Trophoblast cell (in vitro differentiated cells and primary cell): ENCODE measurements around the gene OXTR.

Experiments
- DNase-seq, 2 donors: peaks; one replicate each; pipeline ENCODE4 v3.0.0-alpha.2; 2016
- H2AFZ ChIP-seq: 2 replicates; pipeline ENCODE4 v1.6.1; 2013; ENCODE audit warnings: low read length, moderate library complexity, mild to moderate bottlenecking; ENCODE audit not compliant: insufficient read depth, poor library complexity
- H2AK5ac ChIP-seq: 2 replicates; pipeline ENCODE4 v1.6.1; 2013; ENCODE audit warnings: mild to moderate bottlenecking, low read length
- H2BK120ac ChIP-seq: 2 replicates; pipeline ENCODE4 v1.6.1; 2013; ENCODE audit warnings: low read length, mild to moderate bottlenecking, moderate library complexity; ENCODE audit not compliant: insufficient read depth, poor library complexity
- H2BK12ac ChIP-seq: 2 replicates; pipeline ENCODE4 v1.6.1; 2013; ENCODE audit warnings: mild to moderate bottlenecking, low read length, moderate library complexity
- H2BK5ac ChIP-seq: 2 replicates; pipeline ENCODE4 v1.6.1; 2013; ENCODE audit warnings: low read length, low read depth, moderate library complexity, mild to moderate bottlenecking; ENCODE audit not compliant: poor library complexity
- H3K14ac ChIP-seq: 2 replicates; pipeline ENCODE4 v1.6.1; 2013; ENCODE audit warnings: mild to moderate bottlenecking, low read length
- H3K18ac ChIP-seq: 2 replicates; pipeline ENCODE4 v1.6.1; 2013; ENCODE audit warnings: mild to moderate bottlenecking, low read length
- H3K23ac ChIP-seq: 2 replicates; pipeline ENCODE4 v1.6.1; 2013; ENCODE audit warnings: low read length
- H3K27ac ChIP-seq: 2 replicates; pipeline ENCODE4 v1.5.1; 2013; ENCODE audit warnings: low read depth, mild to moderate bottlenecking, inconsistent platforms, low read length, moderate library complexity
- H3K27me3 ChIP-seq: 2 replicates; pipeline ENCODE4 v1.6.1; 2013; ENCODE audit warnings: inconsistent platforms, mild to moderate bottlenecking, low read length, moderate library complexity; ENCODE audit not compliant: insufficient read depth
- H3K36me3 ChIP-seq, 2 experiments: 1 replicate in 1 of 2; 2 replicates in 1 of 2; pipeline ENCODE4 v1.6.1; 2013; ENCODE audit warnings: low read length in 2 of 2, mild to moderate bottlenecking in 2 of 2, moderate library complexity in 1 of 2; ENCODE audit not compliant: insufficient read depth in 2 of 2, control insufficient read depth in 1 of 2
- H3K4ac ChIP-seq: 2 replicates; pipeline ENCODE4 v1.6.1; 2013; ENCODE audit warnings: low read depth, mild to moderate bottlenecking, low read length, moderate library complexity
- H3K4me1 ChIP-seq, 2 experiments: 1 replicate in 1 of 2; 2 replicates in 1 of 2; pipeline ENCODE4 v1.6.1; 2013; ENCODE audit warnings: low read length in 2 of 2, mild to moderate bottlenecking in 2 of 2, moderate library complexity in 1 of 2; ENCODE audit not compliant: insufficient read depth in 2 of 2, control insufficient read depth in 1 of 2
- H3K4me2 ChIP-seq: 2 replicates; pipeline ENCODE4 v1.6.1; 2013; ENCODE audit warnings: inconsistent platforms, mild to moderate bottlenecking, low read length, moderate library complexity
- H3K4me3 ChIP-seq: 2 replicates; pipeline ENCODE4 v1.5.1; 2013; ENCODE audit warnings: mild to moderate bottlenecking, low read depth, low read length, inconsistent platforms
- H3K79me1 ChIP-seq: one replicate; pipeline ENCODE4 v1.6.1; 2013; ENCODE audit warnings: low read length
- H3K79me2 ChIP-seq: 2 replicates; pipeline ENCODE4 v1.6.1; 2013; ENCODE audit warnings: low read length, mild to moderate bottlenecking; ENCODE audit not compliant: control insufficient read depth, insufficient read depth, poor library complexity
- H3K9ac ChIP-seq: 2 replicates; pipeline ENCODE4 v1.6.1; 2013; ENCODE audit warnings: mild to moderate bottlenecking, low read length
- H3K9me3 ChIP-seq: 2 replicates; pipeline ENCODE4 v1.6.1; 2013; ENCODE audit warnings: low read depth, mild to moderate bottlenecking, control low read depth, inconsistent platforms, low read length; ENCODE audit not compliant: insufficient read depth
- H4K12ac ChIP-seq: 2 replicates; pipeline ENCODE4 v1.6.1; 2013; ENCODE audit warnings: low read depth, mild to moderate bottlenecking, low read length, moderate library complexity
- H4K8ac ChIP-seq: 2 replicates; pipeline ENCODE4 v1.6.1; 2013; ENCODE audit warnings: low read depth, mild to moderate bottlenecking, low read length, moderate library complexity
- H4K91ac ChIP-seq: one replicate; pipeline ENCODE4 v1.6.1; 2013; ENCODE audit warnings: low read depth, mild to moderate bottlenecking, low read length, moderate library complexity
- WGBS: extraction: QIAGEN DNeasy Blood & Tissue Kit; methylation state at CpG from one replicate; pipeline ENCODE4 v1.1.7; 2013; ENCODE audit warnings: missing lambda C conversion rate; ENCODE audit not compliant: insufficient read length, insufficient coverage; ENCODE audit errors: extremely low coverage; 5-methylcytosine and 5-hydroxymethylcytosine counted together

The OXTR gene

DNA sequence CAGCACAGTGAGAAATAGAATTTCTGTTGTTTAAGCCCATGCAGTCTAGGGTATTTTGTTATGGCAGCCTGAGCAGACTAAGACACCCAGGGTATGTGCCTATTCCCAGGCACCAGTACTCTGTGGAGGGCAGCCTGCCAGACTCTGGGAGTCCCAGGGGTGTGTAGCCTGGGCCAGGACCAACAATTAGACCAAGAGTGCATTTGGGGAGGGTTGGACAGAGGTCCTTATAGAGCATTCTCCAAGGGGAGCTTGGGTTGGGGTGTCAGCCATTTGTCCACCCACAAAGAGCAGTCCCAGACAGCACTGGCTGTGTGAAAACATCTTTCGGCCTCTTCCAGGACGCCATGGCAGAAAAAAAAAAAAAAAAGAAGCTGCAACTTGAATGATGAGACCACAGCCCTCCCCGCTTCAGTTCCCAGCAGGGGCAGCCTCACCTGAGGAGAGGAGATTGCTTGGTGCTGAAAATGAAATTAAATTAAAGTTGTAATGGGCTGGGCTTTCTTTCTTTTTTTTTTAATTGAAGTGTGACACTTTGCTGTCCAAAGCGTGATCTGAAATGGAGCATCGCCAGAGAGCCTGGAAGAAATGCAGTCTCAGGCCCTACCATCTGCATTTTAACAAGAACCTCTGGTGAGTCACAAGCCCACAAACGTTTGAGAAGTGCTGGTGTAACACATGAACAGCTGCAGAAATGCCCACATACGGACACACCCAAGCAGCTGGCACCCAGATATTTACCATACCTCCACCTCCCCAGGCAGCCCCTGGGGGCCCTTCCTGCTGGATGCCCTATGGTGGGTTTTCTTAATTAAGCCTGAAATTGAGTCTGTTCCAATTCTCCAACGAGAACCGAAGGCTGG is 57.1 kb downstream of the OXTR start:
- Histone ChIP-seq H3K18ac (no peak overlapping the region), H2AK5ac (no peak overlapping the region), H3K36me3 (no peaks in the 10 kb centered on the region), H3K4me2 (no peak overlapping the region), H2BK12ac (no peak overlapping the region), H3K14ac (no peak overlapping the region), H3K79me2 (no peaks in the 10 kb centered on the region), H4K12ac (no peak overlapping the region), H2AFZ (no peak overlapping the region), H4K8ac (no peak overlapping the region), H3K27ac (no peak overlapping the region), H3K79me1 (no peaks in the 10 kb centered on the region), H3K4me3 (no peak overlapping the region), H3K9me3 (no peaks in the 10 kb centered on the region), H3K4me1 (no peaks in the 10 kb centered on the region), H4K91ac (no peak overlapping the region), H3K9ac (no peak overlapping the region), H2BK5ac (no peak overlapping the region), H3K23ac (no peak overlapping the region), H2BK120ac (no peak overlapping the region), H3K27me3 (no peaks in the 10 kb centered on the region), H3K4ac (no peak overlapping the region)
- no CpG with 5 or more reads among the region's 9 CpGs for whole genome bisulfite sequencing
- peak in 1 of 2 donors; percentile 12 for DNase-seq

GRCh38 chr3:8709801-8710507 is 59.5 kb downstream of the OXTR start:
- H2AFZ ChIP-seq: no peak overlapping the region
- H4K8ac ChIP-seq: no peak overlapping the region
- H3K79me2 ChIP-seq: no peaks in the 10 kb centered on the region
- H3K79me1 ChIP-seq: no peaks in the 10 kb centered on the region
- no peak overlapping the region for H3K4ac ChIP-seq
- no peak overlapping the region for H2BK120ac ChIP-seq
- H3K9me3 ChIP-seq: peaks cover 4% of the 10 kb centered on the region
- no peaks in the 10 kb centered on the region for H3K4me1 ChIP-seq
- no peak for DNase-seq
- H4K91ac ChIP-seq: no peak overlapping the region
- H3K9ac ChIP-seq: no peak overlapping the region
- H2BK12ac ChIP-seq: no peak overlapping the region
- H3K23ac ChIP-seq: no peak overlapping the region
- no peak overlapping the region for H2AK5ac ChIP-seq
- no peak overlapping the region for H3K4me2 ChIP-seq
- H3K36me3 ChIP-seq: no peaks in the 10 kb centered on the region
- H3K18ac ChIP-seq: no peak overlapping the region
- no peak overlapping the region for H3K27ac ChIP-seq
- H3K14ac ChIP-seq: no peak overlapping the region
- H3K27me3 ChIP-seq: no peaks in the 10 kb centered on the region
- no peak overlapping the region for H3K4me3 ChIP-seq
- H4K12ac ChIP-seq: no peak overlapping the region
- no CpG with 5 or more reads among the region's 8 CpGs for WGBS
- H2BK5ac ChIP-seq: no peak overlapping the region

- no peaks in the 10 kb centered on the region for H3K79me2 ChIP-seq
- H3K27ac ChIP-seq: no peak overlapping the region
- H3K9me3 ChIP-seq: peaks cover 4% of the 10 kb centered on the region
- peak overlapping the region; percentile 18 for H3K23ac ChIP-seq
- H2AK5ac ChIP-seq: no peak overlapping the region
- no peak overlapping the region for H4K8ac ChIP-seq
- H3K4me3 ChIP-seq: no peak overlapping the region
- no peaks in the 10 kb centered on the region for H3K27me3 ChIP-seq
- H3K9ac ChIP-seq: no peak overlapping the region
- no peaks in the 10 kb centered on the region for H3K36me3 ChIP-seq
- no peak overlapping the region for H3K4me2 ChIP-seq
- H2AFZ ChIP-seq: no peak overlapping the region
- H3K79me1 ChIP-seq: no peaks in the 10 kb centered on the region
- no peak overlapping the region for H2BK5ac ChIP-seq
- DNase-seq: no peak
- no peak overlapping the region for H3K14ac ChIP-seq
- WGBS: no CpG with 5 or more reads among the region's 5 CpGs
- no peak overlapping the region for H2BK120ac ChIP-seq
- no peak overlapping the region for H4K91ac ChIP-seq
- H3K4ac ChIP-seq: no peak overlapping the region
- H3K18ac ChIP-seq: no peak overlapping the region
- H2BK12ac ChIP-seq: no peak overlapping the region
- H4K12ac ChIP-seq: no peak overlapping the region
- no peaks in the 10 kb centered on the region for H3K4me1 ChIP-seq
Measured at GRCh38 chr3:8709287-8709686, 60.1 kb downstream of the OXTR start.

DNA sequence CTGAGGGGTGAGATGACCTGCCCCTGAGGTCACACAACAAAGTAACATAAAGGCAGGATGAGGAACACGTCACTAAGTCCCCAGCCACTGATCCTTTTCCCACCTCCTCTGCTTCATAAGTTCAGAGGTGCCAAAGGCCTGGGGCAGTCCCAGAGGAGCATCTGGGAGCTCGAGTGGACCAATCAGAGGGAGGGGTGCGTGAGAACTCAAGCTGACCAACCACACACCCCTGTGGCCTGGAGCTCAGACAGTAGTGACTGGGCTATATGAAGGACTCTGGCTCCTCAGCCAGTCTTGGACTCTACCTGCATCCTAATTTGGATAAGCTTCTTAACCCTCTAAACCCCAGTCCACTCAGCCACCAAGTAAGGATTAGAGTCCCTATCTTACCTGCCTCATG is 63.8 kb downstream of the OXTR start:
- Histone ChIP-seq H3K27ac (no peak overlapping the region), H3K9me3 (peaks cover 4% of the 10 kb centered on the region), H3K4me3 (no peak overlapping the region), H2BK120ac (no peak overlapping the region), H4K12ac (no peak overlapping the region), H3K14ac (no peak overlapping the region), H2BK5ac (no peak overlapping the region), H3K4me2 (no peak overlapping the region), H3K4ac (no peak overlapping the region), H2AK5ac (no peak overlapping the region), H3K18ac (no peak overlapping the region), H2AFZ (no peak overlapping the region), H3K9ac (no peak overlapping the region), H4K8ac (no peak overlapping the region), H3K27me3 (no peaks in the 10 kb centered on the region), H3K23ac (no peak overlapping the region), H3K36me3 (no peaks in the 10 kb centered on the region), H3K79me1 (no peaks in the 10 kb centered on the region), H4K91ac (no peak overlapping the region), H2BK12ac (no peak overlapping the region), H3K4me1 (no peaks in the 10 kb centered on the region), H3K79me2 (no peaks in the 10 kb centered on the region)
- no peak for DNase-seq
- WGBS: no CpG with 5 or more reads among the region's 3 CpGs
